Type B pancreatic cell (in vitro differentiated cells): ENCODE results near the gene TCIRG1. TPM values are rescaled to one million over a fixed set of nuclear protein-coding genes. Genes with fewer than 3 reads are reported as not detected.
A peak's percentile ranks its signal among the peaks of the same experiment; 100 is the strongest.

Source experiments
- DNase-seq: peaks from one replicate; pipeline ENCODE4 v3.0.0; 2021; ENCODE audit warnings: mixed read lengths; ENCODE audit not compliant: unreplicated experiment; ENCODE audit errors: extremely low spot score
- H3K27ac Mint-ChIP-seq: 2 replicates; pipeline ENCODE4 v1.8.0; 2021; ENCODE audit warnings: mild to moderate bottlenecking, mixed read lengths
- H3K27me3 Mint-ChIP-seq: 2 replicates; pipeline ENCODE4 v1.8.0; 2021; ENCODE audit warnings: mixed read lengths
- H3K36me3 Mint-ChIP-seq: 2 replicates; pipeline ENCODE4 v1.8.0; 2021; ENCODE audit warnings: mixed read lengths
- H3K4me1 Mint-ChIP-seq: one replicate; pipeline ENCODE4 v1.8.0; 2021; ENCODE audit warnings: mixed read lengths; ENCODE audit not compliant: unreplicated experiment
- H3K4me3 Mint-ChIP-seq: 2 replicates; pipeline ENCODE4 v1.8.0; 2021; ENCODE audit warnings: mild to moderate bottlenecking, mixed read lengths
- H3K9me3 Mint-ChIP-seq: 2 replicates; pipeline ENCODE4 v1.8.0; 2021; ENCODE audit warnings: mixed read lengths
- CTCF ChIP-seq: fragments of 200-600 bp; sonication (generic); conservative IDR thresholded peaks from 2 replicates; pipeline ENCODE4 v1.5.0; 2021; ENCODE audit warnings: antibody characterized with exemption, mild to moderate bottlenecking
- total RNA-seq: library from RNA; stranded (reverse); gene quantifications from 2 replicates; pipeline ENCODE4 v1.2.1, GENCODE V29; 2021; ENCODE audit warnings: low replicate concordance

The TCIRG1 gene
- total RNA-seq, 1 donor from 2014 or later, result 37.0 TPM

GRCh38 chr11:68032997-68033707, 5.7 kb upstream of the TCIRG1 start:
- Mint-ChIP-seq H3K27me3 (no peaks in the 10 kb centered on the region), H3K27ac (no peak overlapping the region), H3K4me3 (peak overlapping the region; percentile 64), H3K9me3 (no peaks in the 10 kb centered on the region), H3K4me1 (peaks cover 21% of the 10 kb centered on the region), H3K36me3 (peaks cover 4% of the 10 kb centered on the region)
- no peak for TF ChIP-seq CTCF
- no peak for DNase-seq

- no peak overlapping the region for H3K27ac Mint-ChIP-seq
- no peak for DNase-seq
- no peak for TF ChIP-seq CTCF
- peak overlapping the region; percentile 64 for H3K4me3 Mint-ChIP-seq
- no peaks in the 10 kb centered on the region for H3K27me3 Mint-ChIP-seq
- H3K9me3 Mint-ChIP-seq, result no peaks in the 10 kb centered on the region
- H3K4me1 Mint-ChIP-seq, result peaks cover 20% of the 10 kb centered on the region
- peaks cover 4% of the 10 kb centered on the region for H3K36me3 Mint-ChIP-seq
Observed at GRCh38 chr11:68033708-68034045, 5.1 kb upstream of the TCIRG1 start.

GRCh38 chr11:68035266-68035876, 3.5 kb upstream of the TCIRG1 start:
- Mint-ChIP-seq H3K27ac (no peak overlapping the region), H3K27me3 (no peaks in the 10 kb centered on the region), H3K9me3 (no peaks in the 10 kb centered on the region), H3K4me3 (no peak overlapping the region), H3K4me1 (peaks cover 13% of the 10 kb centered on the region), H3K36me3 (peaks cover 1% of the 10 kb centered on the region)
- TF ChIP-seq CTCF, result no peak
- no peak for DNase-seq

GRCh38 chr11:68036141-68036716, 2.6 kb upstream of the TCIRG1 start:
- no peaks in the 10 kb centered on the region for H3K36me3 Mint-ChIP-seq
- H3K27me3 Mint-ChIP-seq, result no peaks in the 10 kb centered on the region
- H3K27ac Mint-ChIP-seq, result no peak overlapping the region
- no peak for TF ChIP-seq CTCF
- H3K9me3 Mint-ChIP-seq, result no peaks in the 10 kb centered on the region
- no peak overlapping the region for H3K4me3 Mint-ChIP-seq
- H3K4me1 Mint-ChIP-seq, result peaks cover 12% of the 10 kb centered on the region
- DNase-seq, result no peak

GRCh38 chr11:68036717-68037239, 2.0 kb upstream of the TCIRG1 start:
- TF ChIP-seq CTCF, result no peak
- Mint-ChIP-seq H3K4me1 (peaks cover 8% of the 10 kb centered on the region), H3K27ac (no peak overlapping the region), H3K36me3 (no peaks in the 10 kb centered on the region), H3K9me3 (no peaks in the 10 kb centered on the region), H3K4me3 (no peak overlapping the region), H3K27me3 (no peaks in the 10 kb centered on the region)
- DNase-seq, result no peak
